Measurements from ENCODE around the gene UBTF.

Gene UBTF

DNA sequence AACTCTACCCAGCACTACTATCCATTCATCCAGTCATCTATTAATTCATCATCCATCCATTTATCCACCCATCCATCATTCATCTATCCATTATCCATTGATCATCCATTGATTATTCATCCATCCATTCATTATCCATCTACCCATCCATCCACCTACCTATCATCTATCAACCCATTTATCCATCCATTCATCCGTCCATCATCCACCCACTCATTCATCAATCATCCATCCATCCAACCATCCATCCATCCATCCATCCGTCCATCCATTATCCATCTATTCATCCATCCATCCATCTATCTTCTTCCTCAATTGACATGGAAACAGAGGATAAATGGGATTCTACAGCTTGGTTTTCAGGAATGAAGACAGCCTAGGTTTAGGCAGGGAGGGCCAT is 36.4 kb upstream of the UBTF start:
- H3K9me3 ChIP-seq (ENCODE audit: control extremely low read depth in 1 of 5, control insufficient read depth in 4 of 5, insufficient read depth in 2 of 5, low read depth in 1 of 5, low read length in 4 of 5) = no peaks in the 10 kb centered on the region
- H3K4me1 ChIP-seq (ENCODE audit: control extremely low read depth in 1 of 4, control insufficient read depth in 4 of 4, insufficient read depth in 4 of 4, low read length in 3 of 4) = peaks cover 0 to 7% (median 4%) of the 10 kb centered on the region in 4 experiments
- CTCF ChIA-PET = no interaction called here
- POLR2A ChIA-PET = no interaction called here
- WGBS (ENCODE audit: insufficient coverage) = 95% methylated on average over 2 of the region's 2 CpGs
- DNase-seq = no peak
- no peak overlapping the region for H3K4me3 ChIP-seq (ENCODE audit: control insufficient read depth in 1 of 7, extremely low read depth in 1 of 7, insufficient read depth in 4 of 7, low read depth in 2 of 7, low read length in 6 of 7)
- no peaks in the 10 kb centered on the region for H3K27me3 ChIP-seq (replicated peaks in 2 of 5; ENCODE audit: control insufficient read depth in 4 of 5, insufficient read depth in 5 of 5, low read length in 4 of 5)
- no peaks in the 10 kb centered on the region for H3K36me3 ChIP-seq (ENCODE audit: control insufficient read depth in 4 of 4, insufficient read depth in 4 of 4, low read length in 3 of 4)
- H3K27ac ChIP-seq (ENCODE audit: insufficient read depth in 1 of 2, low read depth in 1 of 2, low read length in 2 of 2, poor library complexity in 1 of 2, severe bottlenecking in 2 of 2) = no peak overlapping the region

DNA sequence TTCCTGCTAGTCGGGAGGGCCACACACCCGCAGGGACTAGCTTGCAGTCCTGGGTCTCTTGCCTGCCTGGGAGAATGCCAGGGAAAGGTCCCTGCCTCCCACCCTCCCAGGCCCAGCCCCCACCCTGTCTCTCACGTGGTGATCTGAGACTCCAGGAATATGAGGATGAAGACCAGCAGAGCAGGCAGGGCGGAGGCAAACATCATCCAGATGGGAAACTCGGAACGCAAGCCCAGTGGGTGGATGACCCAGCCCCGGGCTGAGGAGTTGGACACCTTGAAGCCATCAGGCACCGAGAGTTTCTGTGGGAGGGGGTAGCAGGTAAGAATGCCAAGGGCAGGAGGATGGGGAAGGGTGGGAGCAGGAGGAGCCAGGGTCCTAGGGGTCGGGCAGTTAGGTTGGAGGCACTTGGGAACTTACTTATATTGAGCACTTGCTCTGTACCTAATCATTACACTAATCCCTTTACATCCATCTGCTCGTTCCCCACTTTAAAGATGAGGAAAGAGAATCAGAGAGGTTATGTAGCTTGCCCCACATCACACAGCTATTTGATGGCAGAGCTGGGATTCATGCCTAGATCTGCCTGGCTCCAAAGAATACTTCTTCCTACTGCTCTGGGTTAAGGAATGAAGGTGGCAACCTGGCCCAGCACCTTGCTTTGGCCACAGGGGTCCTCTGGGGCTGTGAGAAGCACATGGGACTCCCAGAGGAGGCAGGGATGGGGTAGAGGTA is 35.1 kb upstream of the UBTF start:
- ChIA-PET CTCF (interaction anchor here (0.7 to 1.0 kb wide), 3 partner anchors 13 to 791 kb away, joined by 3 read pairs; no protein-coding TSS in a partner anchor), POLR2A (interaction anchor here (0.5 kb wide), 1 partner anchor 32 kb away, joined by 4 read pairs; no protein-coding TSS in a partner anchor)
- no peak for DNase-seq
- Histone ChIP-seq H3K4me1 (ENCODE audit: control extremely low read depth in 1 of 4, control insufficient read depth in 4 of 4, insufficient read depth in 4 of 4, low read length in 3 of 4) (peaks cover 0 to 7% (median 4%) of the 10 kb centered on the region in 4 experiments), H3K4me3 (ENCODE audit: control insufficient read depth in 1 of 7, extremely low read depth in 1 of 7, insufficient read depth in 4 of 7, low read depth in 2 of 7, low read length in 6 of 7) (no peak overlapping the region), H3K9me3 (ENCODE audit: control extremely low read depth in 1 of 5, control insufficient read depth in 4 of 5, insufficient read depth in 2 of 5, low read depth in 1 of 5, low read length in 4 of 5) (no peaks in the 10 kb centered on the region), H3K27ac (ENCODE audit: insufficient read depth in 1 of 2, low read depth in 1 of 2, low read length in 2 of 2, poor library complexity in 1 of 2, severe bottlenecking in 2 of 2) (no peak overlapping the region), H3K36me3 (ENCODE audit: control insufficient read depth in 4 of 4, insufficient read depth in 4 of 4, low read length in 3 of 4) (no peaks in the 10 kb centered on the region), H3K27me3 (replicated peaks in 2 of 5; ENCODE audit: control insufficient read depth in 4 of 5, insufficient read depth in 5 of 5, low read length in 4 of 5) (no peaks in the 10 kb centered on the region)
- WGBS (ENCODE audit: insufficient coverage) = 96% methylated on average over 7 of the region's 10 CpGs

DNA sequence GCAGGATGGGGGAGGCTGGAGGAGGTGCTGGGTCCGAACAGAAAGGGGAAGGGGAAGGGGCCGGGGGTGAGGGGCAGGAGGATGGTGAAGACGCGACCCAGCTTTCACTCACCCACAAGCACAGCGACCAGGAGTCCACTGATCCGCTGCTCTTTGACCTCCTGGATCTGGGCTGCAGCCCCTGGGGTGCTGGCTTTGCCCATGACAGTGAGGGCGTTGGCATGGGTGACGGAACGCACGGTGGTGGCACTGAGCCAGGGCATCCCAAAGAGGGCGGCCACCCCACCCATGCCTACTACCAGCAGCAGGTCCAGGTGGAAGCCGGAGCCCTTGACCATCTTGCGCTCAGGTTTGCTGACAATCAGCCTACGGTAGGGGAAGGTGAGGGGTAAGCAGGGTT is 33.5 kb upstream of the UBTF start:
- Histone ChIP-seq H3K9me3 (ENCODE audit: control extremely low read depth in 1 of 5, control insufficient read depth in 4 of 5, insufficient read depth in 2 of 5, low read depth in 1 of 5, low read length in 4 of 5) (no peaks in the 10 kb centered on the region), H3K27ac (ENCODE audit: insufficient read depth in 1 of 2, low read depth in 1 of 2, low read length in 2 of 2, poor library complexity in 1 of 2, severe bottlenecking in 2 of 2) (no peak overlapping the region), H3K4me1 (ENCODE audit: control extremely low read depth in 1 of 4, control insufficient read depth in 4 of 4, insufficient read depth in 4 of 4, low read length in 3 of 4) (peaks cover 3 to 12% (median 8%) of the 10 kb centered on the region in 4 experiments), H3K4me3 (ENCODE audit: control insufficient read depth in 1 of 7, extremely low read depth in 1 of 7, insufficient read depth in 4 of 7, low read depth in 2 of 7, low read length in 6 of 7) (no peak overlapping the region), H3K36me3 (ENCODE audit: control insufficient read depth in 4 of 4, insufficient read depth in 4 of 4, low read length in 3 of 4) (no peaks in the 10 kb centered on the region), H3K27me3 (replicated peaks in 2 of 5; ENCODE audit: control insufficient read depth in 4 of 5, insufficient read depth in 5 of 5, low read length in 4 of 5) (no peaks in the 10 kb centered on the region)
- POLR2A ChIA-PET = no interaction called here
- DNase-seq = no peak
- 81% methylated on average over 6 of the region's 14 CpGs for WGBS (ENCODE audit: insufficient coverage)
- CTCF ChIA-PET = no interaction called here

- POLR2A ChIA-PET = no interaction called here
- H3K9me3 ChIP-seq (ENCODE audit: control extremely low read depth in 1 of 5, control insufficient read depth in 4 of 5, insufficient read depth in 2 of 5, low read depth in 1 of 5, low read length in 4 of 5) = no peaks in the 10 kb centered on the region
- no peaks in the 10 kb centered on the region for H3K36me3 ChIP-seq (ENCODE audit: control insufficient read depth in 4 of 4, insufficient read depth in 4 of 4, low read length in 3 of 4)
- no peak for DNase-seq
- WGBS (ENCODE audit: insufficient coverage) = 97% methylated on average over 17 of the region's 17 CpGs
- H3K4me1 ChIP-seq (ENCODE audit: control extremely low read depth in 1 of 4, control insufficient read depth in 4 of 4, insufficient read depth in 4 of 4, low read length in 3 of 4) = peaks cover 4 to 28% (median 25%) of the 10 kb centered on the region in 4 experiments
- no peaks in the 10 kb centered on the region for H3K27me3 ChIP-seq (replicated peaks in 2 of 5; ENCODE audit: control insufficient read depth in 4 of 5, insufficient read depth in 5 of 5, low read length in 4 of 5)
- no peak overlapping the region for H3K4me3 ChIP-seq (ENCODE audit: control insufficient read depth in 1 of 7, extremely low read depth in 1 of 7, insufficient read depth in 4 of 7, low read depth in 2 of 7, low read length in 6 of 7)
- no peak overlapping the region for H3K27ac ChIP-seq (ENCODE audit: insufficient read depth in 1 of 2, low read depth in 1 of 2, low read length in 2 of 2, poor library complexity in 1 of 2, severe bottlenecking in 2 of 2)
- CTCF ChIA-PET = no interaction called here
Measured at GRCh38 chr17:44251062-44251461, 31.6 kb upstream of the UBTF start.

DNA sequence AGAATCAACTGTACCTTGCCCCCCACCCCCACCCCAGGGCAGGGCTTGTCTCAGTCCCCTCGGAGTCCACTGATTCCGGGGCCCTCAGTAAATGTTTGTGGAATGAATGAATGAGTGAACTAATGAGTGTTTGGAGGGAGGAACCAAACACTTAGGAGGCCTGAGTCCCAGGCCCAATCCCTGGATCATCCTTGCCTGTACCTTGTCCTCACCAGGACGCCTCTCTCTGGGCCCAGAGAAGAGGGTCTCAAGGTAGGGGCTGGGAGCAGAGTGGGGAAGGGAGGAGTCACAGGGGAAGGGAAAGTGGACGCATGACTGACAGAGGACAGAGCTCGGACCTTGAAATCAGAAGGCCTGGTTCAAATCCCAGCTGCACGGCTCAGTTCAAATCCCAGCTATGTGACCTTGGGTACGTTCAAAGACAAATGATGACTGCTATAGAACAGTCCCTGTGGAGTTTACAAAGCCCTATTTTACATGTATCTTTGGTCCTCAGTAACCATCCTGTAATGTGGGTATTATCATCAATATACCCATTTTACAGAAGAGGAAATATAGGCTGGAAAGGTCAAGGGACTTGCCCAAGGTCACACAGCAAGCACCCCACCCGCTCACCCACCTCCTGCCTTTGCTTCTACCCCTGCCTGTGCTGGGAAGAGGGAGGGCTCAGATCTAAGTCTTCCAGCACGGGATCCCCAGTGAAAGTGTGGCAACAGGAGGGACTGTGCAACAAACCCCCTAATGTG is 30.2 kb upstream of the UBTF start:
- 91% methylated on average over 3 of the region's 9 CpGs for WGBS (ENCODE audit: insufficient coverage)

GRCh38 chr17:44247876-44248736 is 28.6 kb upstream of the UBTF start:
- DNase-seq = peak in 1 of 3 donors; percentile 21
- Histone ChIP-seq H3K4me1 (ENCODE audit: control extremely low read depth in 1 of 4, control insufficient read depth in 4 of 4, insufficient read depth in 4 of 4, low read length in 3 of 4) (peaks cover 8 to 37% (median 31%) of the 10 kb centered on the region in 4 experiments), H3K9me3 (ENCODE audit: control extremely low read depth in 1 of 5, control insufficient read depth in 4 of 5, insufficient read depth in 2 of 5, low read depth in 1 of 5, low read length in 4 of 5) (no peaks in the 10 kb centered on the region), H3K4me3 (ENCODE audit: control insufficient read depth in 1 of 7, extremely low read depth in 1 of 7, insufficient read depth in 4 of 7, low read depth in 2 of 7, low read length in 6 of 7) (no peak overlapping the region), H3K36me3 (ENCODE audit: control insufficient read depth in 4 of 4, insufficient read depth in 4 of 4, low read length in 3 of 4) (no peaks in the 10 kb centered on the region), H3K27me3 (replicated peaks in 2 of 5; ENCODE audit: control insufficient read depth in 4 of 5, insufficient read depth in 5 of 5, low read length in 4 of 5) (no peaks in the 10 kb centered on the region), H3K27ac (ENCODE audit: insufficient read depth in 1 of 2, low read depth in 1 of 2, low read length in 2 of 2, poor library complexity in 1 of 2, severe bottlenecking in 2 of 2) (no peak overlapping the region)
- ChIA-PET POLR2A (no interaction called here), CTCF (interaction anchor here (0.6 to 1.5 kb wide), 7 partner anchors 23 to 109 kb away, joined by 3 to 4 read pairs (median 3); partner anchors contain the start of gene UBTF)
- 92% methylated on average over 4 of the region's 10 CpGs for WGBS (ENCODE audit: insufficient coverage)

More for the DNA sequence above, 30.2 kb upstream of the UBTF start:
- H3K27ac ChIP-seq (ENCODE audit: insufficient read depth in 1 of 2, low read depth in 1 of 2, low read length in 2 of 2, poor library complexity in 1 of 2, severe bottlenecking in 2 of 2) = no peak overlapping the region
- ChIA-PET POLR2A (no interaction called here), CTCF (interaction anchor here (0.9 kb wide), 1 partner anchor 28 kb away, joined by 3 read pairs; no protein-coding TSS in a partner anchor)
- no peaks in the 10 kb centered on the region for H3K9me3 ChIP-seq (ENCODE audit: control extremely low read depth in 1 of 5, control insufficient read depth in 4 of 5, insufficient read depth in 2 of 5, low read depth in 1 of 5, low read length in 4 of 5)
- H3K4me1 ChIP-seq (ENCODE audit: control extremely low read depth in 1 of 4, control insufficient read depth in 4 of 4, insufficient read depth in 4 of 4, low read length in 3 of 4) = peaks cover 8 to 36% (median 30%) of the 10 kb centered on the region in 4 experiments
- no peaks in the 10 kb centered on the region for H3K27me3 ChIP-seq (replicated peaks in 2 of 5; ENCODE audit: control insufficient read depth in 4 of 5, insufficient read depth in 5 of 5, low read length in 4 of 5)
- no peak for DNase-seq
- no peaks in the 10 kb centered on the region for H3K36me3 ChIP-seq (ENCODE audit: control insufficient read depth in 4 of 4, insufficient read depth in 4 of 4, low read length in 3 of 4)
- H3K4me3 ChIP-seq (ENCODE audit: control insufficient read depth in 1 of 7, extremely low read depth in 1 of 7, insufficient read depth in 4 of 7, low read depth in 2 of 7, low read length in 6 of 7) = no peak overlapping the region

Data from common myeloid progenitor, CD34-positive (primary cell).